Right ventricle myocardium inferior (tissue), 1 donor: ENCODE data around the gene C10orf90. TPM values are rescaled to one million over a fixed set of nuclear protein-coding genes. Genes with fewer than 3 reads are reported as not detected.

Source experiments
- ATAC-seq: fragments of 200-7000 bp; cut with Tn5 transposase; one replicate; pipeline ENCODE4 v1.9.1; 2020; ENCODE audit warnings: mild to moderate bottlenecking, moderate library complexity
- DNase-seq: peaks from one replicate; pipeline ENCODE4 v3.0.0; 2021; ENCODE audit errors: missing footprints
- intact Hi-C: fragments of 100-400 bp; cut with DNase I; formaldehyde crosslinking; loops from one replicate; pipeline ENCODE4 v1.11.0; 2022
- total RNA-seq: library from RNA; stranded (reverse); fragmentation: NEBNext Ultra II Directional; extraction: Animal tissue kit (Norgen Biotek cat#: 25700); gene quantifications from one replicate; pipeline ENCODE4 v1.2.1, GENCODE V29; 2021
- donor health status: DM: no; HTN: yes; CAD: no; lungs with severe emphysema.

C10orf90 gene
- total RNA-seq, 1 donor from 2014 or later = not detected

DNA sequence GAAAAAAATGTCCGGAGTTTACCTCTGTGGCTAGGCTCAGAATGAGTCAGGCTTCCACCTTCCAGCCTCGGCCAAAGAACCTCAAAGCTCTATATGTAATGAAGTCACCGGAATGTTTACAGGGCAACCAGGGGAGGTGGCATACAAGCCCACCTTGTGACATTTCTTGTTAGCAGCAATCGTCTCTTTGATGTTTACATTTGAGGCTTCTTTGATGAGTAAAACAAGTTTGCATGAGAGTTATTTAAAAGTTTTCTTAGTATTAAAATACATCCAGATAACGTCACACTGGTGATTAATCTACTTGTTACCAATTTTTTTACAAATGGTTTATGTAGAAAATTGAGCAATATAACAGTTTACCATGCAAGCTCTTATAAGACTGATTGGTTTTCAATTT, 149.1 kb downstream of the C10orf90 start:
- ATAC-seq = no peak
- intact Hi-C loops = no loop called here
- DNase-seq = no peak

DNA sequence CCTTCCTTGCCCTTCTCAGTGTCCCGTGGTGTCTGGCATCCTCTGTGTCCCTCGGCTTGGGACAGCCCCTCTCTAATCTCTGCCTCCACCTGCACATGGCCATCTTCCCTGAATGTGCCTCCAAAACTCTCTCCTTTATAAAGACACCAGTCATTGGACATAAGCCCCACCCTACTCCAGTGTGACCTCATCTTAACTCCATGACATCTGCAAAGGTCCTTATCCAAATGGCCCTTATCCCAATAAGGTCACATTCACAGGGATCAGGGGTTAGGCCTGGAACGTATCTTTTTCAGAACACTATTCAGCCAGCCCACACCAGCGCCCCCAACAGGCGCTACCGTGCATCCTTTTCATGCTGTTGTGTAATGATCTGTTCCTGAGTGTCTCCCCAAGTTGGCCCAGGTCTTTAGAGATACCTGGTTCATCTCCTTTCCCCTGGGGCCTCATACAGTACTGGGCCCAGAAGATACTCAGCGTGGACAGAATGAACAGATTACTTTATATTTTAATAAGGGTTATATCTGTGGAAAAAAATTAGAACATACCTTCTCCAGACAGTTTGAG, 149.7 kb downstream of the C10orf90 start:
- DNase-seq (no peak), ATAC-seq (no peak)
- intact Hi-C loops = no loop called here

DNA sequence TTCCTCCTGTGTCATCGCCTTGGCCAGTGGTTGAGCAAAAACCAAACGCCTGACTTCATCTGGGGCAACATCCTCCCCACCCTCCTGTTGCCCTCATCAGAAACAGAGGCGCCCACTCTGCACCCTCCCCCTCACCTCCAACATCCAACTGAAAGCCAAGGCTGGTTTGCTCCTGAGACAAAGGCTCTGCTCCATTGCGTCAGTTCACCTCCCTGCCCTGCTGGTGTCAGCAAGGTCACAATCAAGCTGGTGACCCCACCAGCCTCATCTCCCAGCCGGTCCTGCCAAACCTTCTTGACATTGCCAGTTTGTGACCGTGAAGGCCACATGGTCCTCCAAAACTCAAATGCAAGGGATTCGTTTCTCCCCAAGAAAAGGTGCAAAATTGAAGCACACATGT, 150.5 kb downstream of the C10orf90 start:
- no peak for DNase-seq
- intact Hi-C loops = no loop called here
- ATAC-seq = no peak

- DNase-seq (no peak), ATAC-seq (no peak)
- intact Hi-C loops = no loop called here
These were observed 151.3 kb downstream of the C10orf90 start for GRCh38 chr10:126519185-126519584.

DNA sequence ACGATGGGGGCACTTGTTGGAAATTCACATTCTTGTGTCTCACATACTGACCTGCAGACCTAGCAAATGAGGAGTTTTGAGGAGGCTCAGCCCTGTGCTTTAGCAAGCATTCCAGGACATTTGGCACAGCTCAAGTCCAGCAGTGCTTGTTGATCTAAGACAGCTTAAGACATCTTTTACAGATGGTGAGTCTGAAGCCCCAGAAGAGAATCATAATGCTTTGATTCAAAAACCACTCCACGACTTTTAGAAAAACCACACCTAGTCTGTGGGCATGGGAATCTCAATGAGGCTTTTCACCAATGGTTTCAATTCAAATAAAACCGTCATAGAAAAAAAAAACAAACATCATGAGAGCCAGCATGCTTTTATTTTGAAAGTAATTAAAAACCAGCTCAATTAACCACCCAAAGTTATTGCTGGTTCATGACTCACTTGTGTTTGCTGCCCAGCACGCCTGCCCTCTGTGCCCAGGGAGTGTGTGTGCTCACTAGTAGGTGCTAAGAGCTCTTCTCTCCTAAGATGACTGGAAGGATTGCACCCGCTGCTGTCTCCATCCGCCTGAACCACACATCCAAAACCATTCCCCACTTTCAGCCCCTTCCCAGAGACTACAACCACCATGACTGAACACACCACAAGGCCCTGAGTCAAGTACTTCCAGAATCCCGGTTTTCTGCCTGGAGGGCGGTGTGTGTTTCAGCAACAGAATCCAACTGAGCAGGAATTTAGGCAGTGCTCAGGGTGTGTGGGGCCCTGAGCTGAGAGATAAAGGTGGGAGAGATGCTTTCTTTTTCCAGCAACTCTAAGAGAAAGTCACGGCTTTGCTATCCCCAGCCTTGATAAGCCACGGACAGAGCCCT, 152.0 kb downstream of the C10orf90 start:
- intact Hi-C loops = no loop called here
- no peak for DNase-seq
- ATAC-seq = no peak

DNA sequence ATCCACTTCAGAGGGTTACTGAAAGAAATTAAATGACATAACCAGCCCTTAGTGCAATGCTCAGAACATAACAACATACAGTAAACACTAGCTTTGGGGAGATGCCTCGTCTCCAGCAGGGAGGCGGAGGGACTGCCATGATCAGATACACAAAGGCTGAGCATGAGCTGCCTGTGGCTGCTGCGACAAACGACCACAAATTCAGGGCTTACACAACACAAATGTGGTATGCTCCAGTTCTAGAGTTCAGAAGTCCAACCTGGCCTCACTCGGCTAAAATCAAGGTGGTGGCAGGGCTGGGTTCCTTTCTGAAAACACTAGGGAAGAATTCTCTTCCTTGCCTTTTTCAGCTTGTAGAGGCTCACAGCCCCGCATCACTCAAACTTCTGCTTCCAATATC, 154.0 kb downstream of the C10orf90 start:
- no peak for ATAC-seq
- intact Hi-C loops = no loop called here
- no peak for DNase-seq

DNA sequence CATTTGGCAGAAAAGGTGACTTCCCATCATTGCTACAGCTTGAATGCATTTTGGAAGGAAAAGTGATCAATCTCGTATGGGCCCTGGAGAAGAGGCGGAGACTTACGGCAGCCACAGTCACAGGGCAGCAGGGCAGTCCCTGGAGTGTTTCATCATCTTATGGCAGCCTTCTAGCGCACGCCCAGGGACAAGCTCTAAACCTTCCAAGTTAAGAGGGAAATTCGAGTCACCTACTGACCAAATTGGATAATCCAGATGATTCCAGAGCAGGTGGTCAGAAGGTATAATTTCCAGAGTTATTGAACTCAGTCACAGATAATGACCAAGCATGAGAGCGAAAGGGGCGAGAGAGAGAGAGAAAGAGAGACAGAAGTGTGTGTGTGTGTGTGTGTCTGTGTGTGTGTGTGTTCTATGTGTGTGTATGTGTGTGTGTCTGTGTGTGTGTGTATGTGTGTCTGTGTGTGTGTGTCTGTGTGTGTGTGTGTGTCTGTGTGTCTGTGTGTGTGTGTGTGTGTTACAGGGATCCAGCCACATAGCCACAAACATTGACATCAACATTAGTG, 158.5 kb downstream of the C10orf90 start:
- DNase-seq (no peak), ATAC-seq (no peak)
- intact Hi-C loops = no loop called here

GRCh38 chr10:126509182-126509581, 161.3 kb downstream of the C10orf90 start:
- intact Hi-C loops = loop anchor here (10.0 kb wide), 1 partner anchor 644 kb away; no protein-coding TSS in a partner anchor
- DNase-seq (no peak), ATAC-seq (no peak)

- ATAC-seq (no peak), DNase-seq (no peak)
- intact Hi-C loops = loop anchor here (10.0 kb wide), 1 partner anchor 644 kb away; no protein-coding TSS in a partner anchor
These were observed 161.9 kb downstream of the C10orf90 start for GRCh38 chr10:126508535-126509040.

GRCh38 chr10:126504761-126505112, 165.8 kb downstream of the C10orf90 start:
- DNase-seq (no peak), ATAC-seq (no peak)
- intact Hi-C loops = loop anchor here (2.0 to 10.0 kb wide), 2 partner anchors 522 to 640 kb away; no protein-coding TSS in a partner anchor

GRCh38 chr10:126504063-126504760, 166.3 kb downstream of the C10orf90 start:
- ATAC-seq (peak; percentile 44), DNase-seq (no peak)
- intact Hi-C loops = loop anchor here (2.0 to 10.0 kb wide), 2 partner anchors 521 to 639 kb away; no protein-coding TSS in a partner anchor

- intact Hi-C loops = loop anchor here (2.0 to 10.0 kb wide), 2 partner anchors 521 to 639 kb away; no protein-coding TSS in a partner anchor
- ATAC-seq (no peak), DNase-seq (no peak)
These were observed 167.0 kb downstream of the C10orf90 start for GRCh38 chr10:126503392-126504062.

- ATAC-seq = no peak
- intact Hi-C loops = loop anchor here (10.0 kb wide), 1 partner anchor 638 kb away; no protein-coding TSS in a partner anchor
- no peak for DNase-seq
These were observed 168.1 kb downstream of the C10orf90 start for GRCh38 chr10:126502441-126502840.

DNA sequence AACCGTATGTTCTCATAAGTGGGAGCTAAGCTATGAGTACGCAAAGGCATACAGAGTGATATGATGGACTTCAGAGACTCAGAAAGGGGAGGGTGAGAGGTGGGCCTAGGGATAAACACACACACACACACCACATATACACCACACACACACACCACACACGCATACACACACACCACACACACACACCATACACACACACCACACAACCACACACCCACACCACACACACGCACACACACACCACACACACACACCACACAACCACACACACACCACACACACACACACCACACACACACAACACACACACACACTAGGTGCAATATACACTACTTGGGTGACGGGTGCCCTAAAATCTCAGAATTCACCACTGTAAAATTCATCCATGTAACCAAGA, 168.7 kb downstream of the C10orf90 start:
- intact Hi-C loops = loop anchor here (10.0 kb wide), 1 partner anchor 637 kb away; no protein-coding TSS in a partner anchor
- ATAC-seq = no peak
- no peak for DNase-seq

- no peak for ATAC-seq
- intact Hi-C loops = loop anchor here (10.0 kb wide), 1 partner anchor 636 kb away; no protein-coding TSS in a partner anchor
These were observed 169.6 kb downstream of the C10orf90 start for GRCh38 chr10:126500866-126501265.

DNA sequence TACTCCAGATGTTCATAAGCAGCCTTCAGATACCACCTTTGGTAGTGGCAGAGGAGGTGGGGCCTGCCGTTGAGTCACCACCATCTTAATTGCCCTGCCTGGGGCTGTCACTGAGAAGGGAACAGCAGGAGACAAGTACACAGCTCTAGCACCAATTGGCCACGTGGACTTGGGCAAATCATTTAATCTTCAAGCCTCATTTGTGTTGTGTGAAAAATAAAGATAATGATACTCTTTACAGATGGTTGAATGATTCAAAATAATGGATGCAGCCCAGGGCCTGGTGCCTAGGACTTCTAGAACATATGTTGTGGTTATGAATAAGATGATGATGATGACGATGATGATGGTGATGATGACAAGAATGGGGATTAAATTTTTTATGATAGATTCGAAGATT, 170.3 kb downstream of the C10orf90 start:
- no peak for DNase-seq
- ATAC-seq = no peak
- intact Hi-C loops = loop anchor here (10.0 kb wide), 1 partner anchor 635 kb away; no protein-coding TSS in a partner anchor

More at GRCh38 chr10:126500866-126501265, 169.6 kb downstream of the C10orf90 start:
- no peak for DNase-seq

DNA sequence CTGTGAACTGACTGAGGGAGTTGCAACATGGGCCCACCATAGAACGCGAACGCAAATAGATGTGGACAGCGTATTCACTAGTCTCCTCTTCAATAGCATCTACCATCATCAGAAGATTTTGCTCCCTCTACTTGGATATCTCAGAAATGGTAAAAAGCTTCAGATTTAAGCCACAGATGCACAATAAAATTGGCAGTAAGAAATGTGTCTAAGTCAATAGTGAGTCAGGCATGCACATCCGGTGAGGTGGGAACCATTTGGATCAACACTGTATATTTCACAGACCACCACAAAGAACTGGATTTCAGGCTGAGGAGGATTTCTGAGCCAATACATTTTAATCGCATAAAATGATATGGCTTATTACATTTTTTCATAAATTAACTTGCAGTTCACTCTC, 170.7 kb downstream of the C10orf90 start:
- DNase-seq (no peak), ATAC-seq (no peak)
- intact Hi-C loops = loop anchor here (10.0 kb wide), 1 partner anchor 635 kb away; no protein-coding TSS in a partner anchor

- intact Hi-C loops = no loop called here
- DNase-seq (no peak), ATAC-seq (no peak)
These were observed 172.8 kb downstream of the C10orf90 start for GRCh38 chr10:126497672-126498071.
